ENCODE data around the gene MDM2. TPM values are rescaled to one million over a fixed set of nuclear protein-coding genes. Genes with fewer than 3 reads are reported as not detected.
"Not testable (repeated sequence)": the region's sequence is repeated elsewhere in the genome, so short reads cannot be mapped to it uniquely, and the experiment has no call there.

Gene MDM2
- total RNA-seq, 4 donors from 2014 or later, result 47.5 to 79.2 (median 57.4) TPM

DNA sequence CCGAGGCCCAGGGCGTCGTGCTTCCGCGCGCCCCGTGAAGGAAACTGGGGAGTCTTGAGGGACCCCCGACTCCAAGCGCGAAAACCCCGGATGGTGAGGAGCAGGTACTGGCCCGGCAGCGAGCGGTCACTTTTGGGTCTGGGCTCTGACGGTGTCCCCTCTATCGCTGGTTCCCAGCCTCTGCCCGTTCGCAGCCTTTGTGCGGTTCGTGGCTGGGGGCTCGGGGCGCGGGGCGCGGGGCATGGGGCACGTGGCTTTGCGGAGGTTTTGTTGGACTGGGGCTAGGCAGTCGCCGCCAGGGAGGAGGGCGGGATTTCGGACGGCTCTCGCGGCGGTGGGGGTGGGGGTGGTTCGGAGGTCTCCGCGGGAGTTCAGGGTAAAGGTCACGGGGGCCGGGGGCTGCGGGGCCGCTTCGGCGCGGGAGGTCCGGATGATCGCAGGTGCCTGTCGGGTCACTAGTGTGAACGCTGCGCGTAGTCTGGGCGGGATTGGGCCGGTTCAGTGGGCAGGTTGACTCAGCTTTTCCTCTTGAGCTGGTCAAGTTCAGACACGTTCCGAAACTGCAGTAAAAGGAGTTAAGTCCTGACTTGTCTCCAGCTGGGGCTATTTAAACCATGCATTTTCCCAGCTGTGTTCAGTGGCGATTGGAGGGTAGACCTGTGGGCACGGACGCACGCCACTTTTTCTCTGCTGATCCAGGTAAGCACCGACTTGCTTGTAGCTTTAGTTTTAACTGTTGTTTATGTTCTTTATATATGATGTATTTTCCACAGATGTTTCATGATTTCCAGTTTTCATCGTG, 612 bp downstream of the MDM2 start:
- H3K27ac ChIP-seq, result peak overlapping the region; percentile 95 to 100 (median 99)
- H3K4me3 ChIP-seq, result peak overlapping the region; percentile 58 to 97
- 0 to 1% methylated on average over 1 to 6 of the region's 61 CpGs for WGBS, 2 donors (ENCODE audit: low coverage in 1 of 2)
- peaks cover 0 to 54% (median 3%) of the 10 kb centered on the region in 3 donors for H3K4me1 ChIP-seq
- TF ChIP-seq POLR2A (IDR thresholded peaks at IDR 0.05) (peak; percentile 31 to 35), POLR2AphosphoS5 (IDR thresholded peaks at IDR 0.05) (peak; percentile 75), EP300 (IDR thresholded peaks at IDR 0.05) (no peak)
- peaks cover 0 to 34% of the 10 kb centered on the region in 2 donors for H3K36me3 ChIP-seq
- H3K9me3 ChIP-seq, result no peaks in the 10 kb centered on the region
- H3K27me3 ChIP-seq, result no peaks in the 10 kb centered on the region
- peak; percentile 69 for ATAC-seq

GRCh38 chr12:68809190-68810026, 1.4 kb downstream of the MDM2 start:
- WGBS, 2 donors (ENCODE audit: low coverage in 1 of 2), result 68 to 72% methylated on average over 12 of the region's 12 CpGs
- H3K27ac ChIP-seq, result peak overlapping the region; percentile 95 to 100 (median 99)
- H3K9me3 ChIP-seq, result no peaks in the 10 kb centered on the region
- peaks cover 0 to 57% (median 3%) of the 10 kb centered on the region in 3 donors for H3K4me1 ChIP-seq
- H3K27me3 ChIP-seq, result no peaks in the 10 kb centered on the region
- TF ChIP-seq EP300 (IDR thresholded peaks at IDR 0.05), result no peak
- TF ChIP-seq POLR2A (IDR thresholded peaks at IDR 0.05), result no peak
- TF ChIP-seq POLR2AphosphoS5 (IDR thresholded peaks at IDR 0.05), result no peak
- TF ChIP-seq, protein P1, sequence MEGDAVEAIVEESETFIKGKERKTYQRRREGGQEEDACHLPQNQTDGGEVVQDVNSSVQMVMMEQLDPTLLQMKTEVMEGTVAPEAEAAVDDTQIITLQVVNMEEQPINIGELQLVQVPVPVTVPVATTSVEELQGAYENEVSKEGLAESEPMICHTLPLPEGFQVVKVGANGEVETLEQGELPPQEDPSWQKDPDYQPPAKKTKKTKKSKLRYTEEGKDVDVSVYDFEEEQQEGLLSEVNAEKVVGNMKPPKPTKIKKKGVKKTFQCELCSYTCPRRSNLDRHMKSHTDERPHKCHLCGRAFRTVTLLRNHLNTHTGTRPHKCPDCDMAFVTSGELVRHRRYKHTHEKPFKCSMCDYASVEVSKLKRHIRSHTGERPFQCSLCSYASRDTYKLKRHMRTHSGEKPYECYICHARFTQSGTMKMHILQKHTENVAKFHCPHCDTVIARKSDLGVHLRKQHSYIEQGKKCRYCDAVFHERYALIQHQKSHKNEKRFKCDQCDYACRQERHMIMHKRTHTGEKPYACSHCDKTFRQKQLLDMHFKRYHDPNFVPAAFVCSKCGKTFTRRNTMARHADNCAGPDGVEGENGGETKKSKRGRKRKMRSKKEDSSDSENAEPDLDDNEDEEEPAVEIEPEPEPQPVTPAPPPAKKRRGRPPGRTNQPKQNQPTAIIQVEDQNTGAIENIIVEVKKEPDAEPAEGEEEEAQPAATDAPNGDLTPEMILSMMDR (IDR thresholded peaks at IDR 0.05), result no peak
- H3K4me3 ChIP-seq, result peak overlapping the region; percentile 58 to 97
- H3K36me3 ChIP-seq, result peaks cover 0 to 42% of the 10 kb centered on the region in 2 donors
- no peak for ATAC-seq

- H3K36me3 ChIP-seq, result peaks cover 0 to 48% of the 10 kb centered on the region in 2 donors
- peaks cover 0 to 63% (median 3%) of the 10 kb centered on the region in 3 donors for H3K4me1 ChIP-seq
- WGBS, 2 donors (ENCODE audit: low coverage in 1 of 2), result 96% methylated on average over 7 to 13 of the region's 13 CpGs
- not testable (repeated sequence) for H3K27me3 ChIP-seq, H3K27ac ChIP-seq, ATAC-seq, H3K9me3 ChIP-seq, H3K4me3 ChIP-seq
Measured at GRCh38 chr12:68810027-68810389, 2.0 kb downstream of the MDM2 start.

GRCh38 chr12:68811573-68811972, 3.6 kb downstream of the MDM2 start:
- not testable (repeated sequence) for H3K4me3 ChIP-seq, H3K9me3 ChIP-seq, H3K27me3 ChIP-seq, ATAC-seq, H3K27ac ChIP-seq
- peaks cover 0 to 79% (median 3%) of the 10 kb centered on the region in 3 donors for H3K4me1 ChIP-seq
- 58 to 61% methylated on average over 3 to 5 of the region's 6 CpGs for WGBS, 2 donors (ENCODE audit: low coverage in 1 of 2)
- peaks cover 0 to 59% of the 10 kb centered on the region in 2 donors for H3K36me3 ChIP-seq

- TF ChIP-seq POLR2A (IDR thresholded peaks at IDR 0.05) (no peak), EP300 (IDR thresholded peaks at IDR 0.05) (no peak), POLR2AphosphoS5 (IDR thresholded peaks at IDR 0.05) (no peak)
- TF ChIP-seq, protein P1 (IDR thresholded peaks at IDR 0.05), result no peak
- no peak for ATAC-seq
- Histone ChIP-seq H3K9me3 (no peaks in the 10 kb centered on the region), H3K27ac (peak overlapping the region in 1 of 4 donors; percentile 11), H3K27me3 (no peaks in the 10 kb centered on the region), H3K36me3 (peaks cover 0 to 71% of the 10 kb centered on the region in 2 donors), H3K4me1 (peaks cover 0 to 74% (median 3%) of the 10 kb centered on the region in 3 donors), H3K4me3 (no peak overlapping the region)
- 41 to 57% methylated on average over 1 of the region's 1 CpG for WGBS, 2 donors (ENCODE audit: low coverage in 1 of 2)
Measured at GRCh38 chr12:68812553-68813241, 4.7 kb downstream of the MDM2 start.

DNA sequence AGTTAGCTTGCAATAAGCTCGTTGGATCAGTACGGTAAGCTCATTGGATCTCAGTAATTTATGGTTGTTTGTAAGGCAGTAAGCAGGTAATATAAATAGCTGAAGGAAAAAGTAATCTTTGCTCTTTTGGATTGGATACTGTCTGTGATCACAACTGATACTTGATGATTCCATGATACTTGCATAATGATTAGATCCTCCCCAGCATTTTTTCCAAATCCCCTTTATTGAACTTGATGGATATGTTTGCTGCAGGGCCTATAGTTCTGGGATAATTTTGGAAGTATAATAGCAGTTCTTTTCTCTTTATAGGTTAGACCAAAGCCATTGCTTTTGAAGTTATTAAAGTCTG, 5.2 kb downstream of the MDM2 start:
- Histone ChIP-seq H3K4me3 (no peak overlapping the region), H3K9me3 (no peaks in the 10 kb centered on the region), H3K4me1 (peaks cover 0 to 74% (median 3%) of the 10 kb centered on the region in 3 donors), H3K27ac (no peak overlapping the region), H3K36me3 (peaks cover 0 to 75% of the 10 kb centered on the region in 2 donors), H3K27me3 (no peaks in the 10 kb centered on the region)
- WGBS, 2 donors (ENCODE audit: low coverage in 1 of 2), result 58 to 74% methylated on average over 2 of the region's 2 CpGs
- ATAC-seq, result no peak
- TF ChIP-seq POLR2AphosphoS5 (IDR thresholded peaks at IDR 0.05) (no peak), EP300 (IDR thresholded peaks at IDR 0.05) (no peak), POLR2A (IDR thresholded peaks at IDR 0.05) (no peak)
- TF ChIP-seq, protein P1 (IDR thresholded peaks at IDR 0.05), result no peak

Data from gastroesophageal sphincter (tissue), 4 donors.